GM20000 (cell line): ENCODE measurements around the gene VAV1.

ENCODE experiments used
- DNase-seq: peaks from one replicate; pipeline ENCODE4 v3.0.0; 2012; ENCODE audit warnings: low spot score
- CTCF ChIP-seq: IDR thresholded peaks from 2 replicates; pipeline ENCODE4 v1.5.1; 2012; ENCODE audit warnings: mild to moderate bottlenecking, control low read depth; ENCODE audit errors: extremely low read depth, missing control alignments

The VAV1 gene

GRCh38 chr19:6903446-6903845 is 130.9 kb downstream of the VAV1 start:
- TF ChIP-seq CTCF: no peak
- no peak for DNase-seq

- TF ChIP-seq CTCF: no peak
- no peak for DNase-seq
These were observed 134.1 kb downstream of the VAV1 start for GRCh38 chr19:6906559-6907060.
